Measurements from ENCODE around the gene METTL25.
A peak's percentile ranks its signal among the peaks of the same experiment; 100 is the strongest.
"Not testable (repeated sequence)": the region's sequence is repeated elsewhere in the genome, so short reads cannot be mapped to it uniquely, and the experiment has no call there.

The METTL25 gene, protein sequence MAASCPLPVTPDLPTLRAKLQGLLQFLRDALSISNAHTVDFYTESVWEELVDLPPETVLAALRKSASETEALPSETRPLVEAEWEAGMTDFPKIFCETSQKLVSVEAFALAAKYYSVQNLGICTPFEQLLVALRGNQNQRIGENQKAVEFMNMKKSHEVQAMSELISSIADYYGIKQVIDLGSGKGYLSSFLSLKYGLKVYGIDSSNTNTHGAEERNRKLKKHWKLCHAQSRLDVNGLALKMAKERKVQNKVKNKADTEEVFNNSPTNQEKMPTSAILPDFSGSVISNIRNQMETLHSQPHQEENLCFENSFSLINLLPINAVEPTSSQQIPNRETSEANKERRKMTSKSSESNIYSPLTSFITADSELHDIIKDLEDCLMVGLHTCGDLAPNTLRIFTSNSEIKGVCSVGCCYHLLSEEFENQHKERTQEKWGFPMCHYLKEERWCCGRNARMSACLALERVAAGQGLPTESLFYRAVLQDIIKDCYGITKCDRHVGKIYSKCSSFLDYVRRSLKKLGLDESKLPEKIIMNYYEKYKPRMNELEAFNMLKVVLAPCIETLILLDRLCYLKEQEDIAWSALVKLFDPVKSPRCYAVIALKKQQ

DNA sequence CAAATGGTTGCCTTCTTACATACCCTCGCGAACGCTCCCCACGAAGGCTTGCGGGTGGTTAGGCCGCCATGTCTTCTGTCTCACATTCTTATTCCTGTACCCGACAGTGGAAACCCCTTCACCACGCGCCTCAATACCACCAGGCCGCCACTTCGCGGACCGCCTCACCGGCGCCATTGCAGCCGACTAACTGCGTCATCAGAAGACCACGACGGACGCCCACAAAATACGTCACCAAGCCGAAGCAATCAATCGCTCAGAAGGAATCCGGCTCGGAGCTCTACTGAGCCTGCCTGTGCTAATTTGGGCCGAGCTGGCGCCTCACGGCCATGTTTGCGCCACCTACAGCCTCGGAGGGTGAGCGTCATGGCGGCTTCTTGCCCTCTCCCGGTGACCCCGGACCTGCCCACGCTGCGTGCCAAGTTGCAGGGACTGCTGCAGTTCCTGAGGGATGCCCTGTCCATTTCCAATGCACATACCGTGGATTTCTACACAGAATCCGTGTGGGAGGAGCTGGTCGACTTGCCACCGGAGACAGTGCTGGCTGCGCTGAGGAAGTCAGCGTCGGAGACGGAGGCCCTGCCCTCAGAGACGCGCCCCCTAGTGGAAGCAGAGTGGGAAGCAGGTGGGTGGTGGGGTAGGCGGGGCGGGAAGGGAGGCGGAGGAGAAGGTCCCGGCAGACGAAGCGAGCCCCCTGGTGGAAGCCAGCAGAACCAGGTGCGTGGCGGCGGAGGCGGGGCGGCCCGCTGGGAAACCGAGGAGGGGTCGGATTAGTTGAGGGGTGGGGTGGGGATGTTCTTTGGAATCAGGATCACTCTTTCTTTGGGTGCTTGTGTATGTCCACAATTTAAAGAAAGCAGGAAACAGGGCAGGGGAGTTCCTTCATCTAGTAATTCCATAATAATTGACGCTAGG, at the start of gene METTL25, which contains the start of gene CCDC59:
Gene METTL25, plus strand, starts transcription at position 330 of the 915 bp plus-strand sequence. Its CDS starts 37 bp downstream, at position 367.
Gene CCDC59, minus strand, starts transcription at position 188 of the 915 bp plus-strand sequence. Its CDS starts 11 bp downstream, at position 177.
- peak; percentile 83 for DNase-seq (ENCODE audit: low read depth)

DNA sequence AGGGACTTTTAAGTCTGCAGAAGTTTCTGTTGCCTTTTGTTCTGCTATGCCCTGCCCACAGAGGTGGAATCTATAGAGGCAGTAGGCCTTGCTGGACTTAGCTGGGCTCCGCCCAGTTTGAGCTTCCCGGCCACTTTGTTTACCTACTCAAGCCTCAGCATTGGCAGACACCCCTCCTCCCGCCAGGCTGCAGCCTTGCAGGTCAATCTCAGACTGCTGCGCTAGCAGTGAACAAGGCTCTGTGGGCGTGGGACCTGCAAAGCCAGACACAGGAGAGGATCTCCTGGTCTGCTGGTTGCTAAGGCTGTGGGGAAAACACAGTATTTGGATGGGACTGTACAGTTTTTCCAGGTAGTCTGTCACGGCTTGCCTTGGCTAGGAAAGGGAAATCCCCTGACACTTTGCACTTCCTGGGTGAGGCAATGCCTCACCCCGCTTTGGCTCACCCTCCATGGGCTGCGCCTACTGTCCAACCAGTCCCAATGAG, 43.9 kb upstream of the METTL25 start:
- DNase-seq (ENCODE audit: low read depth): no peak

DNA sequence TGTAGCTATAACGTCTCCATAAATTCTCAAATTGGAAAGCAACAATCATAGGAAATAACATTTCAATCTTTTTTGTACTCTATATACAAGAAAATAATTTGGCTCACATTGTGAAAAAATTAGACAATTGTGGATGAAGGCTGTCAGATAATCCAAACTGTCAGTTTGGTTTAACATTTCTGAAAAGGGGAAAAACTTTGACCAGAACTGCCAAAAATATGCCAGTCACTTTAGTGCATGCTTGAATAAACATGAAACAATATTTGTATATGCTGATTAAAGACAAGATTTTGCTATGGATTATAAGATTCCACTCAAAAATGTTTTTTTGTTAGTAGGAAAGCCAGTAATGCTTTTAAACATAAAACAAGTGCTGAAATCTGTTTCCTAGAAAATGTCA, 39.1 kb upstream of the METTL25 start:
- DNase-seq (ENCODE audit: low read depth): no peak

DNA sequence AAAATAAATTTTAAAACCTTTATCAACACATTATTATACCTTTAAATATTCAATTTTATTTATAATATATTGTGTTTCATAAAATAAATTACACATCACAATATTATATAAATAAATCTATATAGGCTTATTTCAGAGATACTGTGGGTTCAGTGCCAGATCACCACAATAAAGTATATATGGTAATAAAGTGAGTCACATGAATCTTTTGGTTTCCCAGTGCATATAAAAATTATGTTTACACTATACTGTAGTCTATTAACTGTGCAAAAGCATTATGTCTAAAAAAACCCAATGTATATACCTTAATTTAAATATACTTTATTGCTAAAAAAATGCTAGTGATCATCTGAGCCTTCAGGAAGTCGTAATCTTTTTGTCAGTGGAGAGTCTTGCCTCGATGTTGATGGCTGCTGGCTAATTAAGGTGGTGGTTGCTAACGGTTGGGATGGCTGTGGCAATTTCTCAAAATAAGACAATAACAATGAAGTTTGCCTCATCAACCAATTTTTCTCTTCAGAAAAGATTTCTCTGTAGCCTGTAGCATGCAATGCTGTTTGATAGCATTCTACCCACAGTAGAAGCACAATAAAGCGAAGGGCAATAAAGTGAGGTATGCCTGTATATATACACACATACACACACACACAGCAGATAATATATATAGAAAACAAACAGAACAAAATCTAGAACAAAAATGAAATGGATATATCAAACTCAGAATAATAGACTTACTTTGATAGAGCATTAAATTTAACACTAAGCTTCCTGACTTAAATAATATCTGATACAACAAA, 32.6 kb upstream of the METTL25 start:
- no peak for DNase-seq (ENCODE audit: low read depth)

DNA sequence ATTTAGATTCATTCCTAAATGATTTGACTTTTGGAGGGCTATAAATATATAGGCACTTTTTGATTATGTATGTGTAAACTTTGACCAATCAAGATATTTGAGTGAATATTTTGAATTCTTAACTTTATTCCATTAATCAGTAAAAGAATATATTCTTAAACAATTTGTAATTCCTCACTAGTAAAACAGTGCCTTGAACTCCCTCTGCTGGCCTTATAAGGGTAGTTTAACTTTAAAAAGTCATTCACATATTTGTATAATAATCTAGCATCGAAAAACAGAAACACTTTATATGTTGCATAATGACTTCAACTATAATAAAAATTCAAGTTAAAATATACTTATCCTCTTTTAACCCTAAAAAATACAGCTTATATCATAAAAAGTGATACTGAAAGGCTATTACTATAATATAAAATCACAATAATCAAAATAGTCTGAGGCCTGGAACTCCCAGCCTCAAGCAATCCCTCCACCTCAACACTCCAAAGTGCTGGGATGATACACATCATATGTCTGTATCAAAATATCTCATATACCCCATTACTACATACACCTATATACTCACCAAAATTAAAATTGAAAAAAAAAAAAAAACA, 31.3 kb upstream of the METTL25 start:
- no peak for DNase-seq (ENCODE audit: low read depth)

DNA sequence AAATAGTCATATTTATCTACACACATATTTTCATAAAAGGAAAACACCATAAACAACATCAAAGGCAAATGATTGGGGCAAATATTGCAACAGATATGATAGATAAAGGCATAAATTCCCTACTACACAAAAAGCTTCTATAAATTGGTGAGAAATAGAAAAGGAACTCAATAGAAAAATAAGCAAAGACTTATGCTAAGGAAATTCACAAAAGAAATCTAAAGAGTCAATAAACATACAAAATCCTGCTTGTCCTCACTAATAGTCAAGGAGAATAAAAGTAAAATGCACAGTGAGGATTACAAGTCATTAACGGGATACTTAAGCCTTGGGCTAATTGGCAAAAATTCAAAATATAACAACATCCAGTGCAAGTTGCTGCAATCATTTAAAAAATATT, 30.5 kb upstream of the METTL25 start:
- no peak for DNase-seq (ENCODE audit: low read depth)

DNA sequence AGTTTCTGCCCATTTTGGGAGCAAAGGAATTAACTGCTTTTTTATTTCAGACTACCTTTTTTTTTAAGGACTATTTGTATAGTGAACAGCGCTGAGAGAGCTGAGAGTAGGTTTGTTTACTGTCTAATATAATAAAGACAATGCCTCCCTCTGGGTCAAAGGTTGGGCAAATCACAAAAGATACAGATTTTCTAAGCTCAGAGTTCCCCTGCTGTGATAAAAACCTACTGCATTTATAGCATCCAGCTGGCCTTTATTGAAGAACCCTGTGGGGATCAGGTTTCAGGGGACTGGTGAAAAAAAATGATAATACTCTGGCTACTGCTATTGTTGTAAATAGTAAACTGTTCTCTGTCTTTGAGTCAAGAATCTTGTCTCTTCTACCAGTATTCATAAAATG, 28.8 kb upstream of the METTL25 start:
- DNase-seq (ENCODE audit: low read depth): no peak

DNA sequence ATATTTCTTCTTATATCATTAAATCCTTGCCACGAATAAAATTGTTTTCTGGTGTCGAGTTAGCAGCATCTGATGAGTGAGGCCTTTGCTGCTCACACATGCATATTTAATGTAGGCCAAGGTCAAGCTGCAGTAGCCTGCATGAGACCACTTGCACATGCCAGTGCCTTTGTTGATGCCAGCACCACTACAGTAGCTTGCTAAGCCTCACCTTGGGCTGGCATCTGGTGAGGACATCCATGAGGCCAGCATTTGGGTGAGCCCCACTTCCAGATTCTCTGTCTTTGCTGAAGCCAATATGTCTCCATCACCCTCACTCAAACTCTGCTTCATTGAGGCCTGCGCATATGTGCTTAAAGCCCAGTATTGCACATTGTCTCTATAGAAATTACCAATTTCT, 8.2 kb upstream of the METTL25 start:
- DNase-seq (ENCODE audit: low read depth): no peak

DNA sequence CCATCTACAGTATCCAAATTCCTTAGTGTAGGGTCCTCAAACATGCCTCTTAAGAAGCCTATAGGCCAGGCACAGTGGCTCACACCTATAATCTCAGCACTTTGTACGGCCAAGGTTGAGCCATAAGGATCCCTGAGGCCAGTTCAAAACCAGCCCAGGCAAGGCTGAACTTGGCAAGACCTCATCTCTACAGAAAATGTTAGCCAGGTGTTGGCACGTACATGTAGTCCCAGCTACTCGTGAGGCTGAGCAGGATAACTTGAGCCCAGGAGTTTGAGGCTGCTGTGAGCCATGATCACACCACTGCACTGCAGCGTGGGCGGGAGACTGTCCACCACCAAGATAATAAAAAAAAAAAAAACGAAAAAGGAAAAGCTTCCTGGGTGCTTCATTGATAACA, 6.9 kb upstream of the METTL25 start:
- no peak for DNase-seq (ENCODE audit: low read depth)

DNA sequence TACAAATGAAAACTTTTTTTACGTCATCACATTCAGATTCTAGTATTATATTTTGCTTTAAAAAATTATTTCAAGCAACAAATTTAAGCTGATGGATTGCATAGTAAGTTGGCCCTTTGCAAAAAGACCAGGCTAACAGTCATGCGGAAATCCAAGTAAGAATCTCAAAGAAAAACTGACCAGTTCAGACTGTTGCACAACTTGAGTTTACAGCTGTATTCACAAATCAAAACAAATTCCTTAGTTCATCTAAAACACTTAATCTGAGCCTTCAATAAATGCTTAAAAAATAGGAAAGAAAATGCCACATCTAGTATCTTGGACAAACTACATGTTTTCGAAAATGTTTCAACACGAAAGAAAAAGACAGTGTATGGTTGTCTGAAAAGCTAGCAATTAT, 989 bp upstream of the METTL25 start:
- no peak for DNase-seq (ENCODE audit: low read depth)

DNA sequence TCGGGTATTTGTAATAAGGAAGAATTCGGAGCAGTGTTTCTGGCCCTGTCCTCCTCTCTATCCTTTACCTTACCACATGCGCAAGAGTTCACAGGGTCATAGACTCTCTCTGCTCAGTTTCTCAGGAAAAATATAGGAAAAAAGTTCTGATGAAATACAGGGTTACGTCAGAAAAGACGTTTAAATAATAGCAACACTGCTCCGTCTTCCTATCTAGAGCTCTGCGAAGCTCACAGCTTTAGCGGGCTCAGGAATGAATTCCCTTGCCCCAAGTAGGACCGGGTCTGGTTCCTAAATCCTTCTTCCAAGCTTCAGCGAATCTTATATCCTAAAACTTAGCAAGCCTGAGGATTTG, 507 bp upstream of the METTL25 start:
- peak; percentile 9 for DNase-seq (ENCODE audit: low read depth)

DNA sequence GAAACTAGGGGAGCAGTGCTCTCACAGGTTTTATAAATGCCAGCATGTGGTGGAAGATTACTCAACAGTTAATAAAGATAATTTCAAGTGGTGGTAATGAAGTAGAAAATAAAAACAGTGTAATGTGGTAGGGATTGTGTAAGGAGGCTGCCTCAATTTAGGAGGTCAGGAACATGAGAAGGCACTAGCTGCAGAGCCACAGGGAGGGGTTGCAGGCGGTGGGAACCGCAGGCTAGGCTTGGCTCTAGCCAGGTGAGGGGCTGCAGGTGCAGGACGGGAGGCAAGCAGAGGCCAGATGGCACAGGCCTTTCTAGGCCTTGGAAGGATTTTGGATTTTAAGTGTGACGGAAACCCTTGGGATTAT, 768 bp downstream of the METTL25 start:
- DNase-seq (ENCODE audit: low read depth): no peak

DNA sequence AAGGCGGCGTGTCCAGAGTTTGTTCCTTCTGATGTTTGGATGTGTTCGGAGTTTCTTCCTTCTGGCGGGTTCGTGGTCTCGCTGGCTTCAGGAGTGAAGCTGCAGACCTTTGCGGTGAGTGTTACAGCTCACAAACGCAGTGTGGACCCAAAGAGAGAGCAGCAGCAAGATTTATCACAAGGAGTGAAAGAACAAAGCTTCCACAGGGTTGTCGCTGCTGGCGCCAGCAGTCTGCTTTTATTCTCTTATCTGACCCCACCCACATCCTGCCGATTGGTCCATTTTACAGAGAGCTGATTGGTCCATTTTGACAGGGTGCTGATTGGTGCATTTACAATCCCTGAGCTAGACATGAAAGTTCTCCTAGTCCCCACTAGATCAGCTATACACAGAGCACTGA, 2.5 kb downstream of the METTL25 start:
- DNase-seq (ENCODE audit: low read depth): not testable (repeated sequence)

DNA sequence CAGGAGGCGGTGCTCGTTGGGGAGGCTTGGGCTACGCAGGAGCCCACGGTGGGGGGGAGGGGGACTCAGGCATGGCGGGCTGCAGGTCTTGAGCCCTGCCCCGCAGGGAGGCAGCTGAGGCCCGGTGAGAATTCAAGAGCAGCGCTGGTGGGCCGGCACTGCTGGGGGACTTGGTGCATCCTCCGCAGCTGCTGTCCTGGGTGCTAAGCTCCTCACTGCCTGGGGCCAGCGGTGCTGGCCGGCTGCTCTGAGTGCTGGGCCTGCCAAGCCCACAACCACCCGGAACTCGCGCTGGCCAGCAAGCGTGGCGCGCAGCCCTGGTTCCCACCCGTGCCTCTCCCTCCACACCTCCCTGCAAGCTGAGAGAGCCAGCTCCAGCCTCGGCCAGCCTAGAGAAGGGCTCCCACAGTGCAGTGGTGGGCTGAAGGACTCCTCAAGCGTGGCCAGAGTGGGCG, 3.2 kb downstream of the METTL25 start:
- no peak for DNase-seq (ENCODE audit: low read depth)

DNA sequence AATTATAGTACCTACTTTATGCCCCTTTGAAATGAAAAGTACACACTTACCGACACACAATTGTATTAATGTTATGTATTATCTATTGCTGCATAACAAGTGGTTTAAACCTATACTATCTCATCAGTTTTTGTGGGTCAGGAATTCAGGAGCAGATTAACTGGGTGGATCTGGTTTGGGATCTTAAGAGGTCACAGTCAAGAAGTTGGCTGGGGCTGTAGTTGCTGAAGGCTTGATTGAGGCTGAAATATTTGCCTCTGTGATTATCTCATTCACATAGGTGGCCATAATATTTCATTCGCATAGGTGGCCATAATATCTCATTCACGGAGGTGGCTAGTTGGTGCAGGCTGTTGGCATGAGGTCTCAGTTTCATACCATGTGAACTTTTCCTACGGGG, 5.7 kb downstream of the METTL25 start:
- no peak for DNase-seq (ENCODE audit: low read depth)

DNA sequence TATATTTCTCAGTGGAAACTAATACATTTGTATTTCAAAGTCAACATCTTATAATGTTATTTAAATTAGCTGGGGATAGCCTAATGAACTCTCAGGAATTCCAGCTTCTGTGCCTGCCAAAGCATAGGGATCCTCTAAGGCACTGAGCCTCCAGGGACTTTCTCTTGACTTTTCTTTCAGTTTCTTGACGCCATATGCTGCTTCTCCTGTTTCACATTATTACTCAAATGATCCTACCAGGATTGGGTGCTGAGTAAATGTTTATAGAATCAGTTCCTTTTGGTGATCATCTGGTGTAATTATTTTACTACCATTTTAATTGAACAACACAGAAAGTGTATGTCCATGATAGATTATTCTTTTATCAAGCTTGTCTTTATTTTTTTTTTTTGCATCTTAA, 7.9 kb downstream of the METTL25 start:
- DNase-seq (ENCODE audit: low read depth): no peak

DNA sequence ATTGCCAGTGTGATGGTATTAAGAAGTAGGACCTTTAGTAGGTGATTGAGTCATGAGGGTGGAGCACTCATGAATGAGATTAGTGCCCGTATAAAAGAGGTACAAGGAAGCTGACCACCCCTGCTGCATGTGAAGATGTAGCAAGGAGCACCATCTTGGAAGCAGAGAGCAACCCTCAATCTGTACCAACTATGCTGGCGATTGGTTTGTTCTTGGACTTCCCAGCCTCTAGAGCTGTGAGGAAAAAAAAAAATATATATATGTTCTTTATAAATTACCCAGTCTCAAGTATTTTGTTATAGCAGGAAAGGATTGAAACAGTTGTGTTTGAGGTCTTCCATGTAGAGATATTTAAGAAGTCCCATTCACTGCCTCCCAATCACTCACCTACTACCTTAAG, 16.9 kb downstream of the METTL25 start:
- DNase-seq (ENCODE audit: low read depth): no peak

DNA sequence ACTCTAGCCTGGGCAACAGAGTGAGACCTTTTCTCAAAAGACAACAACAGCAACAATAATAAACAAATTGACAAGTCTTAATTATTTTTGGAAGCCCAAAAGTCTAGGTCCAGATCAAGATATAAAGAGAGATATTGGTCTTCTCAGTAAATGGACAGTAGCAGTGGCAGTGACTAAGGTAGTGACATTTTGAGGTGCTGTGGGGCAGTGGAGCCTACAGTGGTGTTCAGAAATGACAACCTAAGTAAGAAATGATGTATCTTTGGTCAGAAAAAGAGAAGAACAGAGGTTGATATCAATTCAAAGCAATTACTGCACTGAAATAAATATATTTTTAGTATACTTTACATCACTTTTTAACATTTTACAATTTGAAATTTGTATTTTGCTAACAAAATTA, 20.7 kb downstream of the METTL25 start:
- no peak for DNase-seq (ENCODE audit: low read depth)

DNA sequence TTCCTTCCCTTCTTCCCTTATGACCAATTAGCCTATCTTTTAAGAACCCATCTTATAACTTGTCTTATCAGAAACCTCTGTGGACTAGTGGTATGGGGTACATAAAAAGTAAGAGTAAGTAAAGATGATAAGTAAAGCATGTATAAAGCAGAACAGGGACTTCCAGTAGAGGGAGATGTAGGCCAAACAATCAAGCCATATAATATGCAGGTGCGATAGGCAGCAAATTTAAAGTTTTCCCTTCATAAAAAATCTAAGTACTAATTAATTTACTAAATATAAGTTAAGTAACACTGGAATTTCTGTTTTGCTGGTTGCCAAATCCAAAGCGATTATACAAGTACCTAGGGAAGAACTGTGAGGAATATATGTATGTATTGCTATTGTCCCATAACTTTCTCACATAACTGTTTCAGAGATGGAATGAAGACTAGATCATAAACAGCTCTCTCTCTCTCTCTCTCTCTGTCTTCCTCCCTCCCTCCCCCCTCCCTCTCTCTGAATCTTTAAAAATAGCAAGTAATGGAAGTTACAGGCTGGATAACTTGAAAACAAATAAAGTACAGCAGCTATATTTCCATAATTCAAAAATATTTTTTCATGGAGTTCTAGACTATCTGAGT, 25.7 kb downstream of the METTL25 start:
- no peak for DNase-seq (ENCODE audit: low read depth)

DNA sequence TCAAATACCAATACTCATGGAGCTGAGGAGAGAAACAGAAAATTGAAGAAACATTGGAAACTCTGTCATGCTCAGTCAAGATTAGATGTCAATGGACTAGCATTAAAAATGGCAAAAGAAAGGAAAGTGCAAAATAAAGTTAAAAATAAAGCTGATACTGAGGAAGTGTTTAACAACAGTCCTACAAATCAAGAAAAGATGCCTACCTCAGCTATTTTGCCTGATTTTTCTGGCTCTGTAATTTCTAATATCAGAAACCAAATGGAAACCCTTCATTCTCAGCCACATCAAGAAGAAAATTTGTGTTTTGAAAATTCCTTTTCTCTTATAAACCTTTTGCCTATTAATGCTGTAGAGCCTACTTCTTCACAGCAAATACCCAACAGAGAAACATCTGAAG, 40.5 kb downstream of the METTL25 start:
- DNase-seq (ENCODE audit: low read depth): no peak

DNA sequence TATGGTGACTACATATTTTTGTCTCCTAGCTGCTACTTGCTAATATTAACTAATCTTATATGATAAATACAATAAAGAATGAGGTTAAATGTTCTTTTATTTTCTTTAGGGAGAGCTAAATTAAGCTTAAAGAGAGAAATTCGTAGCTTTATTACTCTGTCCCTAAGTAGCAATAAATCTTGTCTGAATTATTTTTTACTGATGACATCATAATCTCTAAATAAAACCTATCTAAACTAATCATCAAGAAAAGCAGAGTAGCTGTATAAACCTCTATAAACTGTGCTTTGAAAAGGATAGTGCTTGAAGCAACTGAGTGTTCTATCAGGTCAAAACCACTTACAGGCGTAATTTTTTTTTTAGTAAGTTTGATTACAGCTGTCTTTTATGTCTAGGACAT, 42.5 kb downstream of the METTL25 start:
- no peak for DNase-seq (ENCODE audit: low read depth)
